Tibial nerve (tissue), 3 donors: ENCODE results near the gene NADK.

Source experiments
- POLR2A ChIP-seq, 2 donors: fragments of 450-650 bp; IDR thresholded peaks; one replicate each; pipeline ENCODE4 v1.6.1; 2017; ENCODE audit warnings: antibody characterized with exemption in 2 of 2, mild to moderate bottlenecking in 2 of 2, moderate library complexity in 2 of 2
- TF ChIP-seq, protein P1 (sequence below), 5 experiments: fragments of 200-600 bp in 3 of 5; fragments of 450-650 bp in 2 of 5; sonication (generic) in 3 of 5; IDR thresholded peaks; one replicate each; pipeline ENCODE4 v1.5.1; 2016 to 2019; ENCODE audit warnings: antibody characterized with exemption in 5 of 5, mild to moderate bottlenecking in 3 of 5, moderate library complexity in 2 of 5

DNA sequence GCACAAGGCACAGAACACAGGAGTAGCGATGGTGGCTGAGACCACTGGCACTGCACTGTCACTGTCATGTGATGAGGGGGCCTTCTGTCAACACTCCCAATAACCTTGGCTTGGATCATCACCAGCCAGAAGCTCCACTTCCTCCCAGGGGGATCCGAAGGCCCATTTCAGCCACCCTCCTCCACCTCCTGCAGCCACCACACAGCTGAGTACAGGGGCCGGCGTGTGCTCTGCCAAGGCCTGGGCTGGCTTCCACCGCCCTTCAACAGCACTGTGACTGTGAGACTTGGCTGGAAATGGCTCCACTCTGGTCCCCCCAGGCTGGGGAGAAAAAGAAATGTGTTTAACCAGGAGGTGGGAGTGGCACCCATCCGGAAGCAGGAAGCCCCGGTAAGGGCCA is 9.9 kb upstream of the NADK start:
- no peak for TF ChIP-seq POLR2A (IDR thresholded peaks at IDR 0.05)
- TF ChIP-seq, protein P1, sequence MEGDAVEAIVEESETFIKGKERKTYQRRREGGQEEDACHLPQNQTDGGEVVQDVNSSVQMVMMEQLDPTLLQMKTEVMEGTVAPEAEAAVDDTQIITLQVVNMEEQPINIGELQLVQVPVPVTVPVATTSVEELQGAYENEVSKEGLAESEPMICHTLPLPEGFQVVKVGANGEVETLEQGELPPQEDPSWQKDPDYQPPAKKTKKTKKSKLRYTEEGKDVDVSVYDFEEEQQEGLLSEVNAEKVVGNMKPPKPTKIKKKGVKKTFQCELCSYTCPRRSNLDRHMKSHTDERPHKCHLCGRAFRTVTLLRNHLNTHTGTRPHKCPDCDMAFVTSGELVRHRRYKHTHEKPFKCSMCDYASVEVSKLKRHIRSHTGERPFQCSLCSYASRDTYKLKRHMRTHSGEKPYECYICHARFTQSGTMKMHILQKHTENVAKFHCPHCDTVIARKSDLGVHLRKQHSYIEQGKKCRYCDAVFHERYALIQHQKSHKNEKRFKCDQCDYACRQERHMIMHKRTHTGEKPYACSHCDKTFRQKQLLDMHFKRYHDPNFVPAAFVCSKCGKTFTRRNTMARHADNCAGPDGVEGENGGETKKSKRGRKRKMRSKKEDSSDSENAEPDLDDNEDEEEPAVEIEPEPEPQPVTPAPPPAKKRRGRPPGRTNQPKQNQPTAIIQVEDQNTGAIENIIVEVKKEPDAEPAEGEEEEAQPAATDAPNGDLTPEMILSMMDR (IDR thresholded peaks at IDR 0.05): no peak
